Measurements from ENCODE around the gene STIM1. TPM values are rescaled to one million over a fixed set of nuclear protein-coding genes. Genes with fewer than 3 reads are reported as not detected.

Gene STIM1
- total RNA-seq, 1 experiment from 2014 or later = 15.2 TPM

DNA sequence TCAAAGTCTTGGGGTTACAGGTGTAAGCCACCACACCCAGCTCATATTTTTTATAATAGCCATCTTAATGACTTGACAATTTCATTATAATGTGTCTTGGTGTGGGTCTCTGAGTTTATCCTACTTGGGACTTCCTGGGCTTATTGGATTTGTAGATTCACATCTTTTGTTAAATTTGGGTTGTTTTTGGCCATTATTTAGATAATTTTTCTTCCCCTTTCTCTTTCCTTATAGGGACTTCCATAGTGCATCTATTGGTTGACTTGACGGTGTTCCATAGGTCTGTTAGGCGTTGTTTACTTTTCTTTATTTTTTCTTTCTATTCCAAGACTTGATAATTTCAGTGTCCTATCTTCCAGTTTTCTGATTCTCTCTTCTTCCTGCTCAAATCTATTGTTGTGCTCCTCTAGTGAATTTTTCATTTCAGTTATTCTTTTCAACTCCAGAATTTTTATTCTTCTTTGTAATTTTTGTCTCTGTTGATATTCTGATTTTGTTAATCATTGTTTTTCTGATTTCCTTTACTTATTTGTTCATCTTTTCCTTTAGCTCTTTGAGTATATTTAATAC is 284.7 kb downstream of the STIM1 start:
- Histone ChIP-seq H4K5ac (ENCODE audit: insufficient read length, low read depth, low read length) (no peak overlapping the region), H3K4ac (ENCODE audit: low read depth, low read length) (no peak overlapping the region), H3K9ac (ENCODE audit: extremely low read depth, insufficient read length, low read length) (no peak overlapping the region), H2BK15ac (ENCODE audit: low read depth, low read length) (no peak overlapping the region), H3K56ac (ENCODE audit: insufficient read length, low read depth, low read length) (no peak overlapping the region), H4K8ac (replicated peaks; ENCODE audit: insufficient read length, low read depth, low read length) (no peak overlapping the region), H2BK20ac (ENCODE audit: low read depth, low read length, poor library complexity, severe bottlenecking) (no peak overlapping the region), H3K4me2 (ENCODE audit: insufficient read depth, insufficient read length, low read length) (no peak overlapping the region), H4K20me1 (ENCODE audit: control insufficient read depth, insufficient read depth, insufficient read length) (no peaks in the 10 kb centered on the region), H2BK120ac (ENCODE audit: low read depth, low read length, poor library complexity, severe bottlenecking) (no peak overlapping the region), H3K14ac (ENCODE audit: insufficient read depth, low read length) (no peak overlapping the region), H3K23ac (ENCODE audit: insufficient read length, low read depth, low read length) (no peak overlapping the region), H3K9me3 (ENCODE audit: control insufficient read depth, low read depth, low read length) (no peaks in the 10 kb centered on the region), H3K79me2 (ENCODE audit: insufficient read depth, low read length) (no peaks in the 10 kb centered on the region), H2AFZ (ENCODE audit: low read length) (no peak overlapping the region), H2BK12ac (ENCODE audit: insufficient read length, low read depth, low read length) (no peak overlapping the region), H4K91ac (ENCODE audit: insufficient read length, low read depth, low read length) (no peak overlapping the region), H2AK5ac (ENCODE audit: insufficient read length, low read length) (no peak overlapping the region), H3K27ac (ENCODE audit: insufficient read length, low read depth, low read length) (no peak overlapping the region), H3K18ac (ENCODE audit: insufficient read length, low read depth, low read length) (no peak overlapping the region), H3K4me1 (ENCODE audit: insufficient read depth, low read length) (no peaks in the 10 kb centered on the region), H2BK5ac (ENCODE audit: insufficient read length, low read length) (no peak overlapping the region), H3K27me3 (ENCODE audit: insufficient read depth, low read length) (no peaks in the 10 kb centered on the region), H3K23me2 (ENCODE audit: insufficient read length, low read depth, low read length, poor library complexity, severe bottlenecking) (no peaks in the 10 kb centered on the region), H3K79me1 (ENCODE audit: insufficient read depth, low read depth, low read length, poor library complexity, severe bottlenecking) (no peaks in the 10 kb centered on the region), H3T11ph (ENCODE audit: low read length) (no peak overlapping the region)
- Mint-ChIP-seq H3K4me1 (peaks cover 6% of the 10 kb centered on the region in 2 experiments; a peak in 3 of 4 replicates), H3K4me3 (no peak overlapping the region), H3K27ac (no peak overlapping the region; a peak in 1 of 7 replicates), H3K36me3 (ENCODE audit: insufficient read depth in 1 of 3, low read depth in 3 of 3) (peaks cover 50 to 59% (median 57%) of the 10 kb centered on the region in 3 experiments), H3K9me3 (peaks cover 13 to 26% of the 10 kb centered on the region in 2 experiments), H3K27me3 (ENCODE audit: low read depth) (no peaks in the 10 kb centered on the region)
- WGBS (ENCODE audit: extremely low coverage, insufficient read length, low lambda C conversion rate) = no CpG with 5 or more reads among the region's 2 CpGs
- TF ChIP-seq, protein P1, sequence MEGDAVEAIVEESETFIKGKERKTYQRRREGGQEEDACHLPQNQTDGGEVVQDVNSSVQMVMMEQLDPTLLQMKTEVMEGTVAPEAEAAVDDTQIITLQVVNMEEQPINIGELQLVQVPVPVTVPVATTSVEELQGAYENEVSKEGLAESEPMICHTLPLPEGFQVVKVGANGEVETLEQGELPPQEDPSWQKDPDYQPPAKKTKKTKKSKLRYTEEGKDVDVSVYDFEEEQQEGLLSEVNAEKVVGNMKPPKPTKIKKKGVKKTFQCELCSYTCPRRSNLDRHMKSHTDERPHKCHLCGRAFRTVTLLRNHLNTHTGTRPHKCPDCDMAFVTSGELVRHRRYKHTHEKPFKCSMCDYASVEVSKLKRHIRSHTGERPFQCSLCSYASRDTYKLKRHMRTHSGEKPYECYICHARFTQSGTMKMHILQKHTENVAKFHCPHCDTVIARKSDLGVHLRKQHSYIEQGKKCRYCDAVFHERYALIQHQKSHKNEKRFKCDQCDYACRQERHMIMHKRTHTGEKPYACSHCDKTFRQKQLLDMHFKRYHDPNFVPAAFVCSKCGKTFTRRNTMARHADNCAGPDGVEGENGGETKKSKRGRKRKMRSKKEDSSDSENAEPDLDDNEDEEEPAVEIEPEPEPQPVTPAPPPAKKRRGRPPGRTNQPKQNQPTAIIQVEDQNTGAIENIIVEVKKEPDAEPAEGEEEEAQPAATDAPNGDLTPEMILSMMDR (conservative IDR thresholded peaks at IDR 0.05) = no peak
- DNase-seq = no peak

Other genes with a start within 250 kb of the STIM1 start
- gene ART5, start 213.7 kb upstream of the STIM1 start, total RNA-seq (2021) = 7.5 and 7.9 TPM in 2 replicates
- gene ART1, start 210.5 kb upstream of the STIM1 start, total RNA-seq (2021) = not detected in 2 replicates
- 2.1 and 2.4 TPM in 2 replicates for gene CHRNA10, start 184.3 kb upstream of the STIM1 start, total RNA-seq (2021)
- 105 and 106 TPM in 2 replicates for gene NUP98, start 58.1 kb upstream of the STIM1 start, total RNA-seq (2021)
- 36.1 and 37.4 TPM in 2 replicates for gene PGAP2, start 47.1 kb upstream of the STIM1 start, total RNA-seq (2021)
- 24.9 and 26.4 TPM in 2 replicates for gene RHOG, start 14.7 kb upstream of the STIM1 start, total RNA-seq (2021)
- gene RRM1, start 239.1 kb downstream of the STIM1 start, total RNA-seq (2021) = 132 and 138 TPM in 2 replicates

Data from H9 (cell line).